GM18526 (cell line): ENCODE data around the gene APOB.

Source experiments
- POLR2A ChIP-seq: IDR thresholded peaks from 3 replicates; pipeline ENCODE4 v1.6.1; 2011; ENCODE audit not compliant: insufficient read length; ENCODE audit errors: extremely low read depth

The APOB gene

DNA sequence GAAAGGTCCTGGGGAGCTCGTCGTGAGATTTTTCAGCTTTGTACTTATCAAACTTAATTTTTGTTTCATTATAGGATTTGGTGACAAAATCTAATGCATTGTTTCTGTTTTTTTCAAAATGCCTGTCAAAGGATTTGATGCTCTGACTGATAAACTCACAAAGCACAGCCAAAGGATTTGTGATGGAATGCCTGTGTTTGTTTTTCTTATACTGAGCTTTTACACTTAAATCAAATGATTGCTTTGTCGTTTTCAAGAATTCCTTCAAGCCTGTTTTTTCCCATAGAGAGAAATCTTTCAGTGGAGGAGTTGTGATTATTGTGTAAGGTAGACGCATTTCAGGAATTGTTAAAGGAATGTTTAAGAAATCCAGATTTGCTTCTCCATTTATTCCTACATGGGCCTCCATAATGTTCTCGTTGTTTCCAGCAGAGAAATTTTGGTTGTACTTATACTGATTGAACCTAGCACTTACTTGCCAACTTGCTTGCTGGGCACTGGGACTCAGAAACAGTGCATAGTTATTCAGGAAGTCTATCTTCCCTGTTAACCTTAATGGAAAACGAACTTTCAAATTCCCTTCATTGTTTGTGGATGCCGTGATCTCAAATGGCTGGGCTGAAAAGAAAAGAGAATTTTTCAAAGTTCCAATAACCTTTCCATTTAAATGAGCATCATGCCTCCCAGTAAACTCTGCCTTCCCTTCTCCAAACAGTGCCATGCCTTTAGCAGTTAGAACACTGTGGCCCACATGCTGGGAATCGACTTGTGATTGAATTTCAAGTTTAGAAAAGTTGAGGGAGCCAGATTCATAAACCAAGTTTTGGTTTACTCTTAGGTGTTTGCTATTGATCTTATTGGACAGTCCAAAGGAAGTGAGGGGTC is 36.5 kb downstream of the APOB start:
- no peak for TF ChIP-seq POLR2A

DNA sequence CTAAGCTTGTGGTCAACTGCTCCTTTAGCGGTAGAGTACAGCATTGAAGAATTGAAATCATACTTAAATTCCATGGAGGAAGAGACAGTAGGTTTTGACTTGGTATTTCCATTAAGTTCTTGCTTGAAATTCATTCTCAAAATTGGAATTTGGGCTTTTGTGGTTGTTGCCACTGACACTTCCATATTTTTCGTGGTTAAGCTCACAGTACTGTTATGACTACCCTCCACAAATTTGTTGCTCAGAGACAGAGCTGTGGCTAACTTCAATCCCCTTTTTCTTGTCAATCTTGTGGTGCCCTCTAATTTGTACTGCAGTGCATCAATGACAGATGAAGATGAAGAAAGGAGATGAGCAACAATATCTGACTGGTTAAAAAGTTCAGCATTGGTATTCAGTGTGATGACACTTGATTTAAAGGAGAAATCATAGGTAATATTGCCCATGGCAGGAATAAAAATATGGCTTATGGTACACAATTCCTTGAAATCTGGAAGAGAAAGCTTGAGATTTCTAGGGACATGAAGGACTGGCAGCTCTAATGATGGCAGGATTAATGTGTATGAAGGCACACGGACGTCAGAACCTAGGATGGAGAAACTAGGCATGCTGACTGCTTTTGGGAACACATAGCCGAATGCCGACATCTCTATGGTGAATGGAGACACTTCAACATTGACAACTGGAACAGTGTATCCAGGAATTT is 37.3 kb downstream of the APOB start:
- TF ChIP-seq POLR2A, result no peak

DNA sequence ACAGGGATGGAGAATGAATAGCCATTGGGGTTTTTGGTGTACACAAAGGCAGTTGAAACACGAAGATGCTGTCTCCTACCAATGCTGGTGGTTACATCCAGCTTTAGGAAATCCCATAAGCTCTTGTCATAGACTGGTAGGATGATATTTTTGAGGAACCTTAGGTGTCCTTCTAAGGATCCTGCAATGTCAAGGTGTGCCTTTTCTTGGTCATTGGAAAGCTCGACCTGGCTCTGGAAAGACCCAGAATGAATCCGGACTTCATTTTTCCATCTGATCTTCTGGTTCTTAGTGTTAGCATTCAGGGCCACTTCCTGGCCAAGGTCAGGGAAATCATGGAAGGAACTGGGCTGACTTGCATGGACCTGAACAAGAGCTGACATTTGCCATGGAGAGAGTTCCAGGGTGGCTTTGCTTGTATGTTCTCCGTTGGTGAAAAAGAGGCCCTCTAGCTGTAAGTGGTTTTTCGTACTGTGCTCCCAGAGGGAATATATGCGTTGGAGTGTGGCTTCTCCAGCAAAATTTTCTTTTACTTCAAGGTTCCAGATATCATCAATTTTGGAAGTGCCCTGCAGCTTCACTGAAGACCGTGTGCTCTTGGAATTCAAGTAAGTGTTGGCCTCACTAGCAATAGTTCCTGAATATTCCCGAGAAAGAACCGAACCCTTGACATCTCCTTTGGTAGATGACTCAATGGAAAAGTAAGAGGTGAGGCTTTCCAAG is 38.0 kb downstream of the APOB start:
- TF ChIP-seq POLR2A, result no peak

DNA sequence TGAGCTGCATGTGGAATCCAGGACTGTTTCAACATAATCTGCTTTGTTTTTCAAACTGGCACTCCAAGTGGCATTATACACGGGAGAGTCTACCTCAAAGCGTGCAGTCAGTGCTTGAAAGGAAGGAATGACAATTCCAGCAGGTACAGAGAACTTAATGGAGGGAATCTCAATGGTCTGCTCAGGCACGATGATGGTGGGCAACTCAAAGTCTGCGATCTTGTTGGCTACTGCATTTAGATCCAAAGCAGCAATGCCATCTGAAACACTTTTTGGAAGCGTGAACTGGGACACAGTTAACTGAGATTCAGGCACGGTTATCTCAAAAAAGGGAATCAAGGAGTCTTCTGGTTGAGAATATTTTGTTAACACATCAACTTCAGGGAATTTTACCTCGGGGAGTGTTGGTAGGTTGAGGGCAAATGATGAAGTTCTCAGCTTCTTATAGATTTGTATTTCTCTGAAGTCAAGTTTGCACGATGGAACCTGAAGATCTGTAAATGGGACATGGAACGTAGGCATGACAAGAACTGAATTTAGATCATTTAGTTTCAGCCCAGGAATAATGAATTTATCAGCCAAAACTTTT is 38.7 kb downstream of the APOB start:
- TF ChIP-seq POLR2A, result no peak

DNA sequence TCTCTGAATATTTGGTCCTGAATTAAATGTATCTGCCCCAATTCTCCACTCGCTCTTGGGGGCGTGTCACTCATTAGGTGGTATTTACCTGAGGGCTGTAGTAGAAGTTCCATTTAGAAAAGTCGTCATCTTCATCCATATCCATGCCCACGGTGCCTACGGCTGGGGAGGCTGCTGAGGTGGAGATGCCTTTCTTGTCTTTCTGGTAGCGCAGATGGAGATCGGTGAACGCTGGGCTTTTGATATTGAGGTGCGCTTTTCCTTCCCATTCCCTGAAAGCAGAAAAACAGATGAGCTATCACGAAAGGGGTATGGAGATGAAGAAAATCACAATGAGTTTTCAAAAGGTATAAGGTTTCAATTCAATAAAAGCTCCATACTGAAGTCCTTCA is 39.7 kb downstream of the APOB start:
- no peak for TF ChIP-seq POLR2A

DNA sequence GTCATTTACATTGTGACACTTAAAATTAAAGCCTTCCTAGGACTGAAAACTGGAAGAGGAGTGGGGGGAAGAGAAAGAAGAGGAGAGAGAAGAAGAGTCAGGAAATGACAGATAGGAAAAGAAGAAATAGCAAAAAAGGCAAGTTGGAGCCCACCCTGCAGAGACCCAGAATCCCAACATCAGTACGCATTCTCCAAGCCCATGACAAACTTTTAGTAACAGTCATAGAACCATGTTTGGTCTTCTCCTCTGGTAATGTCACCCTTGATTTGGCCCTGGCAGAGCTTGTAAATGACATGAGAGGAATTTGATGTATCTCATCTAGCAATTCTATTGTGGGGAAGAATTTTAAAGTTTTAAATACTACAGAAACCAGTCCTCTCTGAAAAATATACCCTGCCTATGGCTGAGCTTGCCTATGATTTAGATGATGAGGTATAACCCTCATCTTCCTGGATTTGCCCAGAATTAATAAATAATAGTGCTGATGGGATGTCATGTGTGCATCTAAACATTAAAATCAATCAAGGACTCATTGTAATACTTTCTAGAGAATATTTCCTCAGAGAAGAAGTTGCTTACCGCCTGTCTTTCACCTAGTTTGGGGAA is 40.2 kb downstream of the APOB start:
- TF ChIP-seq POLR2A, result no peak

DNA sequence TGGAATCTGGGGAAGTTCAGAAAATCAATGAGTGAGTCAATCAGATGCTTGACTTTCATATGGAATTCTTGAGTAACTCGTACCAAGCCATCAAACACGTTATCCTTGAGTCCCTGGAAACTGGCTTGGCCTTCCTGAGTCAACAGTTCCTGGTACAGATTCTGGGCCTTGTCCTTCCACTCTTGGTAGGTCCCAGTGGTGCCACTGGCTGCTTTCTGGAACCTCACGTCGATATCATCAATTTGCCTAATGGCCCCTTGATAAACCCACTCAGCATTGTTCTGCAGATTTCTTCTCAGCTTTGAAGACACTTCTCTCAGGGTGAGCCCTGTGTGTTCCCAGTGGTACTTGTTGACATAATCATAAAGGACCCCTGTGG is 41.1 kb downstream of the APOB start:
- no peak for TF ChIP-seq POLR2A

DNA sequence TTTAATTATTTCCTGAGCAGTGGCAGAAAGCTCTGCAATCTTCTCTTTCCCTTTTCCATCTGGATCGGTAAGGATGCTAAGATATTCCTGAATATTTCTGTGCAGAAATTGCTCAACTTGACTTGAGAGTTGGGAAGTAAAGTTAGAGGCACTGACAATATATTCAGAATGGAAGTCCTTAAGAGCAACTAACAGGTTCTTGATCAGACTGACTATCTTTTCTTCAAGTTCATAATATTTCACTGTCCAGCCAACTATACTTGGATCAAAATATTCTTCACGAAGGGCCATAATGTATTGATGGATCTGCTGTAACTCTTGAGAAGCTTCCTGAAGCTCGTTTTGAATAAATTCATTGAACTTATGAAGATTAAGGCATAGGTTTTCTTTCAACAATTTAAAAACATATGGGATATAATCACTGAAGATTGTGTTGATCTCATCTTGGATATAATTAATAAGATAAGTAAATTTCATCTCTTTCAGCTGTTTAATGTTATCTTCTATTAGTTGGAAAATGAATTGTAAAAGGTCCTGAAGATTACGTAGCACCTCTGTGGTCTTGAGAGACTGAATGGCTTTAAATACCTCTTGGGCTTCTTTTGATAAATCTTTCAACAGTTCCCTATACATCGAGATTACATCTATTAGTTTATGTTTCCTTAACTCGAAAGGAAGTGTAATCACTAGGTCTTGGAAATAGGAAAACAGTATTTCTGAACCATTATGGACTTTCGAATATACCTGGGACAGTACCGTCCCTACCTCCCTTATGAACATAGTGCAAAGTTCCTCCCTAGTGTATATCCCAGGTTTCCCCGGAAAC is 41.7 kb downstream of the APOB start:
- TF ChIP-seq POLR2A, result no peak

DNA sequence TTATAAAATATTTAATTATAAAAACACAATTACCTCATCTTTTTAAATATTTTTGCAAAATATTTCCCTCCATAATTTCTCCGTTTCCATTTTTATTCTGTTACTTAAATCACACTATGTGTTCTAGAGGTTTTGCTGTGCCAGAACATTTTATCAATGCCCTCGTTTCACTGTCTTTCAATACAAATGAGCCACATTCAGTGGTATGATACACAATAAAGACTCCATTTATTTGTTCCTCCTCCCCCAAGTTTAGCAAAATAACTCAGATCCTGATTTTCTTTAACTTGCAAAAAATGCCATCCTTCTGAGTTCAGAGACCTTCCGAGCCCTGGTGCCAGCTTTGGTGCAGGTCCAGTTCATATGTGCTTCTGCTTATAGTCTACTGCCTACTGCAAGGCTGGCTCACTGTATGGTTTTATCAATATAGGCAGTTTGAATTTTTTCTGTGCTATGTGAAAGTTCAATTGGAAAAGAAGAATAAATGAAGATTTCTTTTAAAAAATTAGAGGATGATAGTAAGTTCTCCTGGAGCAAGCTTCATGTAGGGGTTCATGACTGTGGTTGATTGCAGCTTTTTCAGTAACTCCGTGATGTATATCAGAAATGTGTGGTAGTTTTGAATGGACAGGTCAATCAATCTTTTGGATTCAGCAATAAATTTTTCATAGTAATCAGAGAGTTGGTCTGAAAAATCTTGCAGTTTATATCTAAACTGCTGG is 42.5 kb downstream of the APOB start:
- no peak for TF ChIP-seq POLR2A

DNA sequence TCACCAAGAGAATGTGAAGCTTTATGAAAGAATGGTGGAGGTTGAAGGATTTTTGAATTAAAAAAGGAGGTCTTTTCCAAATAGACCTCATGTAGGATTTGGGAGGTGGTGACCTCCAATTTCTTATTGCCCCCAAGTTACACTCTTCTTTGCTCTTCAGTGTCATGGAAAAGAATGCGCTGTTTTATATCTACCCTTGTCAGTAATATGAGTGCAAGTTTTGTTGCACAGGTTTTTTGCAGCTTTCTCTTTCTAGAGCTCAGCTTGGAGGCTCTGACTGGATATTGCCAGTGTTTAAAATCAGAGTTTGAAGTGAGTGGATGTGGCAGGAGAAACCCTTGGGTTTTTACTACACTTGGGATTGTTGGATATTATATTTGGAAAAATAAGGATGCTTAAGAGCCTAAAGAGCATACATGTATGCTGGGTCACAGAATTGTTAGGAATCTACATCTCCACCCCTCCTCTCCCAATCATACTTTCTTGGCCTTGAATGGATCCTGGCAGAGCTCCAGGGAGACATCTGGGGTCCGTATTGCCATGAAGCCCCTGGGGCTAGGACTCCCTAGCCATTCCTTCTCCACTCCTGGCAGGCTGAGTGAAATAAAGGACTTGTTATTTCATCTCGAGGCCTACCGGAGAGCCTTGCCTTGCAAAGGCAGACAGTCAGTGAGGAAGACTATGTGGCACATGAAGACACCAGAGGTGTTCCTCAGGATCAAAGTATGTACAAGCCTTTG is 43.8 kb downstream of the APOB start:
- TF ChIP-seq POLR2A, result no peak

DNA sequence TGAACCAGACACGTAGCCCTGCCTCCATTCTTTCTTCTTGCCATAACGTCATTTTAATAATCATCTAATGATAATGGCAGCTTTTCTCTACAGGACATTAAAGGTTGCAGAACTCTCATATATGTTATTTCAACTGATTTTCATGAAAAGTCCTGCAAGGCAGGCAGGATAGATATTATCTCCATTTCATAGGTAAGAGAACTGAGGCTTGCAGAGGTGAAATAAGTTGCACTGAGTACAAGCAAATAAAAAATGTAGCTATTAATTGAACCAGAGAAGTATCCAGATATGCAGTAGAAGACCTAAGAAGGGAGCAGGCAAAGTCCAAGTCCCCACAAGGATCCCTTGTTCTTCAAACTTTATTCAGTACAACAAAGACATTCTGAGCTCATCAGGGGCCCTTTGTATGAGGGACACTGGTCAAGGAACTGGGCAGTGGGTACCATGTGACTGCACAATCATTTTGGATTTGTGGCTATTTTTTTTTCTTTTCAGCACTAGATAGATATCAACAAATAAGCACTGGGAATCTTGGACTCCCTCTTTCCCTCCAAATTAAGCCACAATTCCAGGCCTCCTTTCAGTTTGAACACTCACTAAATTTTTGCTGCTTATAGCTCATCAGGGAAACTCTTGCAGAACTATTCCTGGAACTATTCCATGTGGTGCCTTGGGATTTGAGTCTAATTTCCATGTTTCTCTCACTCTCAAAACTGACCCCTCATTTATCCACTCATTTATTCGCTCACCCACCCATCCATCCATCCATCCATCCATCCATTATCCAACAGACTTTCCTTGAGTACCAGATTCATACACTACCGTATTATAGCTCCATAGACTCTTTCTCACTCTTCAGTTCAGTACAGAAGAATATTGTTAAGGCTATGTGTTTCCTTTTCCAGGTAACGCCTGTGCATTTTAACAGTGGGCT is 44.6 kb downstream of the APOB start:
- no peak for TF ChIP-seq POLR2A
